Measurements from ENCODE around the gene ATRIP. TPM values are rescaled to one million over a fixed set of nuclear protein-coding genes. Genes with fewer than 3 reads are reported as not detected.
"Not testable (repeated sequence)": the region's sequence is repeated elsewhere in the genome, so short reads cannot be mapped to it uniquely, and the experiment has no call there.

The ATRIP gene
- total RNA-seq, 1 donor from 2014 or later, result 14.6 TPM

GRCh38 chr3:48472923-48473616, 26.5 kb downstream of the ATRIP start:
- H3K27me3 Mint-ChIP-seq, result no peaks in the 10 kb centered on the region

GRCh38 chr3:48473617-48473952, 27.0 kb downstream of the ATRIP start:
- Mint-ChIP-seq H3K36me3 (ENCODE audit: low read depth) (peaks cover 20% of the 10 kb centered on the region), H3K27ac (peak overlapping the region; percentile 99), H3K4me1 (peaks cover 79% of the 10 kb centered on the region), H3K9me3 (no peaks in the 10 kb centered on the region), H3K4me3 (peak overlapping the region; percentile 89), H3K27me3 (no peaks in the 10 kb centered on the region)
- TF ChIP-seq CTCF (IDR thresholded peaks at IDR 0.05), result no peak
- DNase-seq, result no peak
- ChIA-PET CTCF (interaction anchor here (1.1 to 3.5 kb wide), 4 partner anchors 32 to 37 kb away, joined by 6 to 19 read pairs (median 10); partner anchors contain the start of genes CCDC51 and TMA7), POLR2A (interaction anchor here (0.5 to 2.8 kb wide), 13 partner anchors 9 to 1763 kb away, joined by 3 to 29 read pairs (median 6); partner anchors contain the start of genes ATRIP, CCDC51, PFKFB4 and SHISA5)
- intact Hi-C loops (cut with micrococcal nuclease), result loop anchor here (1.0 kb wide), 3 partner anchors 8 to 232 kb away; partner anchors contain the start of genes CCDC51, TMA7 and ZNF589
- ATAC-seq (ENCODE audit: low read depth), result no peak

More at GRCh38 chr3:48472923-48473616, 26.5 kb downstream of the ATRIP start:
- Mint-ChIP-seq H3K27ac (peak overlapping the region; percentile 99), H3K4me3 (peak overlapping the region; percentile 89), H3K9me3 (no peaks in the 10 kb centered on the region), H3K36me3 (ENCODE audit: low read depth) (peaks cover 25% of the 10 kb centered on the region), H3K4me1 (peaks cover 79% of the 10 kb centered on the region)
- TF ChIP-seq CTCF (IDR thresholded peaks at IDR 0.05), result no peak
- intact Hi-C loops (cut with micrococcal nuclease), result loop anchor here (1.0 kb wide), 3 partner anchors 8 to 232 kb away; partner anchors contain the start of genes CCDC51, TMA7 and ZNF589
- peak; percentile 84 for DNase-seq
- CTCF ChIA-PET, result interaction anchor here (0.8 to 3.5 kb wide), 7 partner anchors 22 to 37 kb away, joined by 3 to 19 read pairs (median 6); partner anchors contain the start of genes CCDC51 and TMA7
- POLR2A ChIA-PET, result interaction anchor here (0.5 to 2.8 kb wide), 17 partner anchors 9 to 1764 kb away, joined by 3 to 29 read pairs (median 6); partner anchors contain the start of genes ATRIP, CCDC51, IP6K2 and NME6
- ATAC-seq (ENCODE audit: low read depth), result peak; percentile 89

DNA sequence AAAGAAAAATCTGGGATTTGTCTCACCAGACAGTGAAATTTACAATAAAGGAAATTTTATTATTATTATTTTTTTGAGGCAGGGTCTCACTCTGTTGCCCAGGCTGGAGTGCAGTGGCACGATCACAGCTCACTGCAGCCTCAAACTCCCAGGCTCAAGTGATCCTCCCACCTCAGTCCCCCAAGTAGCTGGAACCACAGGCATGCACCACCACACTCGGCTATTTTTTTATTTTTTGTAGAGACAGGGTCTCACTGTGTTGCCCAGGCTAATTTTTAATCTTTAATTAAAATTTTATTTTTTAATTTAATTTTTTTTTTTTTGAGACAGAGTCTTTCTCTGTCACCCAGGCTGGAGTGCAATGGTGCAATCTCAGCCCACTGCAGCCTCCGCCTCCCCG, 27.5 kb downstream of the ATRIP start:
- ATAC-seq (ENCODE audit: low read depth); H3K9me3 Mint-ChIP-seq; DNase-seq; H3K4me3 Mint-ChIP-seq; H3K27me3 Mint-ChIP-seq; intact Hi-C loops (cut with micrococcal nuclease): not testable (repeated sequence)
- Mint-ChIP-seq H3K36me3 (ENCODE audit: low read depth) (peaks cover 15% of the 10 kb centered on the region), H3K27ac (peak overlapping the region; percentile 99), H3K4me1 (peaks cover 79% of the 10 kb centered on the region)
- CTCF ChIA-PET, result interaction anchor here (1.1 to 3.5 kb wide), 4 partner anchors 31 to 38 kb away, joined by 6 to 19 read pairs (median 10); partner anchors contain the start of genes CCDC51 and TMA7
- POLR2A ChIA-PET, result interaction anchor here (0.7 to 2.8 kb wide), 7 partner anchors 8 to 1763 kb away, joined by 3 to 29 read pairs (median 15); partner anchors contain the start of genes ATRIP, CCDC51, PFKFB4 and SHISA5

- no peak for DNase-seq
- Mint-ChIP-seq H3K4me1 (peaks cover 79% of the 10 kb centered on the region), H3K36me3 (ENCODE audit: low read depth) (peaks cover 9% of the 10 kb centered on the region), H3K27me3 (no peaks in the 10 kb centered on the region), H3K4me3 (no peak overlapping the region), H3K9me3 (no peaks in the 10 kb centered on the region), H3K27ac (peak overlapping the region; percentile 79)
- intact Hi-C loops (cut with micrococcal nuclease), result no loop called here
- CTCF ChIA-PET, result interaction anchor here (3.5 kb wide), 1 partner anchor 33 kb away, joined by 19 read pairs; no protein-coding TSS in a partner anchor
- ATAC-seq (ENCODE audit: low read depth), result no peak
- POLR2A ChIA-PET, result interaction anchor here (1.4 kb wide), 1 partner anchor 8 kb away, joined by 4 read pairs; no protein-coding TSS in a partner anchor
- TF ChIP-seq CTCF (IDR thresholded peaks at IDR 0.05), result no peak
These were observed 28.1 kb downstream of the ATRIP start for GRCh38 chr3:48474619-48475018.

GRCh38 chr3:48475188-48475587, 28.7 kb downstream of the ATRIP start:
- no peak for ATAC-seq (ENCODE audit: low read depth)
- Mint-ChIP-seq H3K27ac (peak overlapping the region; percentile 79), H3K27me3 (no peaks in the 10 kb centered on the region), H3K4me3 (peak overlapping the region; percentile 36), H3K4me1 (peaks cover 76% of the 10 kb centered on the region), H3K9me3 (no peaks in the 10 kb centered on the region), H3K36me3 (ENCODE audit: low read depth) (peaks cover 4% of the 10 kb centered on the region)
- POLR2A ChIA-PET, result interaction anchor here (0.6 to 1.4 kb wide), 2 partner anchors 9 to 78 kb away, joined by 4 to 5 read pairs; no protein-coding TSS in a partner anchor
- CTCF ChIA-PET, result no interaction called here
- TF ChIP-seq CTCF (IDR thresholded peaks at IDR 0.05), result no peak
- intact Hi-C loops (cut with micrococcal nuclease), result no loop called here
- no peak for DNase-seq
